ENCODE results near the gene PRKN.

GRCh38 chr6:162644153-162644552 is 83.4 kb downstream of the PRKN start:
- TF ChIP-seq GATA3 (IDR thresholded peaks at IDR 0.05; ENCODE audit: low read depth, low read length) (no peak), GATA2 (IDR thresholded peaks at IDR 0.05; ENCODE audit: low read depth, low read length) (no peak)
